ENCODE measurements around the gene GPC2.
"Not testable (repeated sequence)": the region's sequence is repeated elsewhere in the genome, so short reads cannot be mapped to it uniquely, and the experiment has no call there.

GPC2 gene

DNA sequence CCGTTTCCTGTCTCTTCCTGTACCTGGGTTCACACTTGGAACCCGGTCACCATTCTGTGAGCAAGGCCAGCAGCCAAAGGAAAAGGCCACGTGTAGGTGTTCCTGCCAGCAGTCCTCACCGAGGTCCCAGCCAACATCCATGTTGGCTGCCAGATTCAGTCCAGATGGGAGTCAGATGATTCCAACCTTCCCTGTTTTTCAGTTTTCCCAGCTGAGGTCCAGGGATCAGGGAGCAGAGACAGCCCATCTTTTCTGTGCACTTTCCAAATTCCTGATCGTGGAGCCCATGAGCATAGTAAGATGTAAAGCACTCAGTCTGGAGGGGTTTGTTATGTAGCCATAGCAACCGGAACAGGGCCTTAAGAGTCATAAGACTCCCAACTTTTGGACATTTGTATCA is 38.7 kb upstream of the GPC2 start:
- Histone ChIP-seq H3K4me3 (ENCODE audit: low read length) (no peak overlapping the region), H3K9ac (ENCODE audit: low read length) (no peak overlapping the region), H3K4me1 (ENCODE audit: control insufficient read depth, insufficient read depth, low read length) (peaks cover 6% of the 10 kb centered on the region), H3K36me3 (ENCODE audit: control insufficient read depth, insufficient read depth, low read length, severe bottlenecking) (no peaks in the 10 kb centered on the region), H3K27me3 (replicated peaks; ENCODE audit: control insufficient read depth, insufficient read depth, low read length) (no peaks in the 10 kb centered on the region), H3K9me3 (ENCODE audit: control insufficient read depth, low read length) (no peaks in the 10 kb centered on the region)
- DNase-seq (ENCODE audit: low read depth) = peak; percentile 5

DNA sequence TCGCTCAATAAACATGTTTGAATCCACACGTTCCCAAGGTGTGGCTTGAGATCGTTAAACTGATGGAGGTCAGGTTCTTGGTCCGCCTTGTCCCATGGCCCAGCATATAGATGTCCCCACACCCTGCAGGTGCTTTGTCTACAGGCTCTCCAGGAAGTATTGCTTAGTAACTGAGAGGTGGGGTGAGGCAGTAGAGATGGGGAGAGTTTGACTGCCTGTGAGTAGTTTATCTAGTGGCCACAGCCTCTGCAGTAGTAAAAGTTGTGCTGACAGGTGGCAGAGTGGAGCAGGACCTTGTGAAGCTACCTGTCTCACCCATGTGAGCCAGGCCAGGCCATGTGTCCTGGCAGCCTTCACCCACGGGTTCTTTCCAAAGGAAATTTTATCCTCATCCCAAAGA is 37.2 kb upstream of the GPC2 start:
- not testable (repeated sequence) for H3K9ac ChIP-seq (ENCODE audit: low read length); H3K27me3 ChIP-seq (replicated peaks; ENCODE audit: control insufficient read depth, insufficient read depth, low read length); H3K9me3 ChIP-seq (ENCODE audit: control insufficient read depth, low read length); DNase-seq (ENCODE audit: low read depth); H3K4me1 ChIP-seq (ENCODE audit: control insufficient read depth, insufficient read depth, low read length); H3K36me3 ChIP-seq (ENCODE audit: control insufficient read depth, insufficient read depth, low read length, severe bottlenecking); H3K4me3 ChIP-seq (ENCODE audit: low read length)

DNA sequence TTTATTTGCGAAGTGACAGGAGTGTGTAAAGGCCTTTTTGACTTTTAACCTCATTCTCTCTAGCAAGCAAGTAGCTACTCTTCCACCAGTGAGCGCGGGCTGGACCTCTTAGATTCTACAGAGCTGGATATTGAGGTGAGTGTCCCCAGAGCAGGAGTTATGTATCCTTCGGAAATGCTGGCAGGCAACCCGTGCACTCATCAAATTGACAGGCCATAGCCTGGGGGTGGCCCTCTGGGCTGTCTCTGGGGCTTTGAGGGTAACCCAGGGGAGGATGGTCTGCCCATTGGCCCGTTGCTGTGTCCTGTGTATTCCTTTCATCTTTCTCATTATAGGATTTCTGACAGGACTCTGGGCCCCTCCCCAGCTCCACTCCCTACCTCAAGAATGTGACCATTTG is 36.5 kb upstream of the GPC2 start:
- Histone ChIP-seq H3K9me3 (ENCODE audit: control insufficient read depth, low read length) (no peaks in the 10 kb centered on the region), H3K27me3 (replicated peaks; ENCODE audit: control insufficient read depth, insufficient read depth, low read length) (no peaks in the 10 kb centered on the region), H3K36me3 (ENCODE audit: control insufficient read depth, insufficient read depth, low read length, severe bottlenecking) (no peaks in the 10 kb centered on the region), H3K4me1 (ENCODE audit: control insufficient read depth, insufficient read depth, low read length) (peaks cover 6% of the 10 kb centered on the region), H3K4me3 (ENCODE audit: low read length) (no peak overlapping the region), H3K9ac (ENCODE audit: low read length) (no peak overlapping the region)
- DNase-seq (ENCODE audit: low read depth) = no peak

DNA sequence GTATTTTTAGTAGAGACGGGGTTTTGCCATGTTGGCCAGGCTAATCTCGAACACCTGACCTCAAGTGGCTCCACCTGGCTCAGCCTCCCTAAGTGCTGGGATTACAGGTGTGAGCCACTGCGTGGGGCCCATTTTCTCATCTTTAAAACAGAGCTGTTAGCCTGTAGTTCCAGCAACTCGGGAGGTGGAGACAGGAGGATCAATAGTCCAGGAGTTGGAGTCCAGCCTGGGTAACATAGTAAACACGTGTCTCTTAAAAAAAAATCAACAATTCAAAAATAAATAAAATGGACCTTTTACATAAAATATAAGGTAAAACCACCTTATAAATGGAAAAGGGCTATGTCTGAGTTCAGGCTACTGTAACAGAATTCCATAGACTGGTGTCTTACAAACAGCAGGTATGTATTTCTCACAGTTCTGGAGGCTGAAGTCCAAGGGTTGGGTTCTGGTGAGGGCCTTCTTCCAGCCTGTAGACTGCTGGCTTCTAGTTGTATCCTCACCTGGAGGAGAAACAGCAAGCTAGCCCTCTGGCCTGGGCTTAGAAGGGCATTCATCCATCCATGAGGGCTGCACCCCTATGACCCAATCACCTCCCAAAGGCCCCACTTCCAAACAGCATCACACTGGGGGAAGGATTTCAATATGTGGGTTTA is 35.6 kb upstream of the GPC2 start:
- no peak overlapping the region for H3K9ac ChIP-seq (ENCODE audit: low read length)
- H3K27me3 ChIP-seq (replicated peaks; ENCODE audit: control insufficient read depth, insufficient read depth, low read length) = no peaks in the 10 kb centered on the region
- no peak overlapping the region for H3K4me3 ChIP-seq (ENCODE audit: low read length)

DNA sequence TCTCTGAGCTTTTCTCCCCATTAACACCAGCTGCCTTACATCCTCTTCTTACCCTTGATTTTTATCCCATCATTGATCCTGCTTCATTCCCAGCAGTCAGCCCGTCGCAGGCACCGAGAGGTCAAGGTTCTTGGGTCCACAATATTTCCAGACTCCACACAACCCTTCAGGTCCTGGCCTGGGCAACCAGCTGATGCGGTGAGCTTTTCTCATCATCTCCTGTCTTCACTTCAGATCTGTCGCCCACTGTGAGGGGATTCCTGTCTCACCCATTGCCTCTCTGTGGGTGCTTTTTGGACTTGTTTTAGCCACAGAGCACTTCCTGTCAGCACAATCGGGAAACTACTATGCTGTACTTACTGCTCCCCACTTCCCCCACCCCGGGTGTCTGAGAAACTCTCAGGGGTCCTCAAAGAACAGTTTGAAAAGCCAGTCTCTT is 34.2 kb upstream of the GPC2 start:
- Histone ChIP-seq H3K4me3 (ENCODE audit: low read length) (no peak overlapping the region), H3K9me3 (ENCODE audit: control insufficient read depth, low read length) (no peaks in the 10 kb centered on the region), H3K4me1 (ENCODE audit: control insufficient read depth, insufficient read depth, low read length) (peaks cover 6% of the 10 kb centered on the region), H3K9ac (ENCODE audit: low read length) (no peak overlapping the region), H3K27me3 (replicated peaks; ENCODE audit: control insufficient read depth, insufficient read depth, low read length) (no peaks in the 10 kb centered on the region), H3K36me3 (ENCODE audit: control insufficient read depth, insufficient read depth, low read length, severe bottlenecking) (no peaks in the 10 kb centered on the region)
- DNase-seq (ENCODE audit: low read depth) = no peak

More for the DNA sequence above, 35.6 kb upstream of the GPC2 start:
- Histone ChIP-seq H3K9me3 (ENCODE audit: control insufficient read depth, low read length) (no peaks in the 10 kb centered on the region), H3K4me1 (ENCODE audit: control insufficient read depth, insufficient read depth, low read length) (peaks cover 6% of the 10 kb centered on the region), H3K36me3 (ENCODE audit: control insufficient read depth, insufficient read depth, low read length, severe bottlenecking) (no peaks in the 10 kb centered on the region)
- no peak for DNase-seq (ENCODE audit: low read depth)

DNA sequence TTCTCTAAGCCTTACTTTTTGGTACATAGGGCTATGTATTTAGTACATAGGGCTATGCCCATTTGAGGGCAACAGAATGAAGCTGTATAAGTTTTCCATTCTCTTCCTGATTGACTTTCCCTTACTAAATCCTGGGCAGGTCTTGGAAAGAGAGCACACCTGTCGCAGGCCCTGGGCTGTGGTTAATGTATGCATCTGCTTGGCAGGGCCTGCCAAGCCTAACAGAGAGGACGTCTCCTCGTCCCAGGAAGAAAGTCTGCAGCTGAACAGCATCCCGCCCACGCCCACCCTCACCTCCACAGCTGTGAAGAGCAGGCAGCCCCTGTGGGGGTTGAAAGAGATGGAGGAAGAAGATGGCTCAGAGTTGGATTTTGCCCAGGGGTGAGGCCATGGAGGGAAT is 33.6 kb upstream of the GPC2 start:
- H3K36me3 ChIP-seq (ENCODE audit: control insufficient read depth, insufficient read depth, low read length, severe bottlenecking) = no peaks in the 10 kb centered on the region
- H3K9me3 ChIP-seq (ENCODE audit: control insufficient read depth, low read length) = no peaks in the 10 kb centered on the region
- H3K9ac ChIP-seq (ENCODE audit: low read length) = no peak overlapping the region
- H3K4me3 ChIP-seq (ENCODE audit: low read length) = no peak overlapping the region
- no peaks in the 10 kb centered on the region for H3K27me3 ChIP-seq (replicated peaks; ENCODE audit: control insufficient read depth, insufficient read depth, low read length)
- DNase-seq (ENCODE audit: low read depth) = no peak
- peaks cover 6% of the 10 kb centered on the region for H3K4me1 ChIP-seq (ENCODE audit: control insufficient read depth, insufficient read depth, low read length)

DNA sequence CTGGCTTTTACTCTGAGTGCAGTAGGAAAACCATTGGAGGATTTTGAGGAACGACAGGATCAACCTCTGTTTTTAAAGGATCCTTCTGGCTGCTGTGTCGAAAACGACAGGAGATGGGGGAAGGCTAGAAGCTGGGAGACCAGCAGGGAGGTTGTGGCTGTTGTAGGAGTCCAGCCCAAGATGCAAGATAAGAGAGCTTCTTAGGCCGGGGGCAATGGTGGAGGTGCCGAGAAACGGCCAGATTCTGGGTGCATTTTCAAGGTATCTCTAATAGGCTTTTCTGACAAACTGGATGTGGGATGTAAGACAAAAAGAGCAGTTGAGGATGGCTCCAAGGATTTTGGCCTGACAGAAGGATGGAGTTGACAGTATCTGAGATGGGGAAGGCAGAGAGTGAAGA is 32.3 kb upstream of the GPC2 start:
- H3K27me3 ChIP-seq (replicated peaks; ENCODE audit: control insufficient read depth, insufficient read depth, low read length) = no peaks in the 10 kb centered on the region
- no peak overlapping the region for H3K9ac ChIP-seq (ENCODE audit: low read length)
- H3K4me3 ChIP-seq (ENCODE audit: low read length) = no peak overlapping the region
- no peak for DNase-seq (ENCODE audit: low read depth)
- peaks cover 6% of the 10 kb centered on the region for H3K4me1 ChIP-seq (ENCODE audit: control insufficient read depth, insufficient read depth, low read length)
- H3K36me3 ChIP-seq (ENCODE audit: control insufficient read depth, insufficient read depth, low read length, severe bottlenecking) = no peaks in the 10 kb centered on the region
- no peaks in the 10 kb centered on the region for H3K9me3 ChIP-seq (ENCODE audit: control insufficient read depth, low read length)

DNA sequence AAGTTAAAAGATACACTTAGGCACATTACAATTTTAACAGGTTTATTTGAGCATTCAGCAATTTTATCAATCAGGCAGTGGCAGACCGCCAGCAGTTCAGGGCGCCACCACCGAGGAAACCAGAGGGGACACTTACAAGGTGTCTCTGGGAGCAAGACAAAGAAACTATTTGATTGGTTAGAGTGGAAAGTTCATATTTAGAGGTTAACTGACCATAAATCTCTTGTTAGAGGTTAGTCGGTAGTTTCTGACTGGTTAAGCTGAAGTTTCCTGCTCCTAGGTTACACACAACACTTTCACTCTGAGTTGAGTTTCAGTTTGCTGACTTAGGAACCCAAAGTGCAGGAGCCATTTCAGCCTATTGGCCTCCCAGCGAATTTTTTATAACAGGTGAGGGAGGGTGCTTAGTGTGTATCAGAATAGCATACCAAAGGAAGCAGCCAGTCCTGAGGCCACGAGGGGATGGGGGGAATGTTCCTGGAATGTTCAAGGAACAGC is 31.8 kb upstream of the GPC2 start:
- Histone ChIP-seq H3K36me3 (ENCODE audit: control insufficient read depth, insufficient read depth, low read length, severe bottlenecking) (no peaks in the 10 kb centered on the region), H3K9me3 (ENCODE audit: control insufficient read depth, low read length) (no peaks in the 10 kb centered on the region)
- no peak for DNase-seq (ENCODE audit: low read depth)

DNA sequence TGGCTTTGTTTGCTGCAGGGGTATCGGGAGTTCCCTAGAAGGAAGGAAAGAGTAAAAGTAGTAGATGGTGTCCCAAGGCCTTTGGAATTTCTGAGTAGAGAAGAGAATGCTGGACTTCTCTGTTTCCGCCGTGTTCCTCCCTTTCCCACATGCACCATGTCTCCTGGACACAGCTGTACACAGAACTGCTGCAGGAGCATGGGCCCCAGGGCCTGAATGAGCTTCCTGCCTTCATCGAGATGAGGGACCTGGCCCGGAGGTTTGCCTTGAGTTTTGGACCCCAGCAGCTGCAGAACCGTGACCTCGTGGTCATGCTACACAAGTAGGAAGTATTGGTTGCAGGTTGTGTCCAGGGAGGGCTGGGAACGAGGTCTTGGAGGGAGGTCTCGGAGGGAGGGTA is 27.3 kb upstream of the GPC2 start:
- no peak overlapping the region for H3K4me3 ChIP-seq (ENCODE audit: low read length)
- no peaks in the 10 kb centered on the region for H3K27me3 ChIP-seq (replicated peaks; ENCODE audit: control insufficient read depth, insufficient read depth, low read length)
- H3K4me1 ChIP-seq (ENCODE audit: control insufficient read depth, insufficient read depth, low read length) = no peaks in the 10 kb centered on the region
- H3K9ac ChIP-seq (ENCODE audit: low read length) = no peak overlapping the region
- DNase-seq (ENCODE audit: low read depth) = no peak
- H3K36me3 ChIP-seq (ENCODE audit: control insufficient read depth, insufficient read depth, low read length, severe bottlenecking) = no peaks in the 10 kb centered on the region
- H3K9me3 ChIP-seq (ENCODE audit: control insufficient read depth, low read length) = no peaks in the 10 kb centered on the region

More for the DNA sequence above, 31.8 kb upstream of the GPC2 start:
- H3K27me3 ChIP-seq (replicated peaks; ENCODE audit: control insufficient read depth, insufficient read depth, low read length) = no peaks in the 10 kb centered on the region
- peaks cover 6% of the 10 kb centered on the region for H3K4me1 ChIP-seq (ENCODE audit: control insufficient read depth, insufficient read depth, low read length)
- no peak overlapping the region for H3K9ac ChIP-seq (ENCODE audit: low read length)
- H3K4me3 ChIP-seq (ENCODE audit: low read length) = no peak overlapping the region

DNA sequence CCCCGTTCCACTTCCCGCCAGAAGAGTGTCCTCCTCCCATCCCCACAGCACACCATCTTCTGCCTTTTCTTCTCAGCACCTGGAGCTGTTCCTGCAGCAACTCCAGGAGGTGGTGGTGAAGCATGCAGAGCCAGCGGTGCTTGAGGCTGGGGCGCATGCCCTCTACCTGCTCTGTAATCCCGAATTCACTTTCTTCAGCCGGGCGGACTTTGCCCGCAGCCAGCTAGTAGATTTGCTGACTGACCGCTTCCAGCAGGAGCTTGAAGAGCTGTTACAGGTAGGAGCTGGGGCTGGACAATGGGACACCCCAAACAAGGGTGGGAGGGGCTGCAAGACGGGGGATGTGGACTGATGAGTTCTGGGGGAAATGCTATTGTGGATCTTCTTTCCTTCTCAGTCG is 23.5 kb upstream of the GPC2 start:
- no peaks in the 10 kb centered on the region for H3K4me1 ChIP-seq (ENCODE audit: control insufficient read depth, insufficient read depth, low read length)
- H3K9ac ChIP-seq (ENCODE audit: low read length) = no peak overlapping the region
- H3K27me3 ChIP-seq (replicated peaks; ENCODE audit: control insufficient read depth, insufficient read depth, low read length) = no peaks in the 10 kb centered on the region
- H3K36me3 ChIP-seq (ENCODE audit: control insufficient read depth, insufficient read depth, low read length, severe bottlenecking) = no peaks in the 10 kb centered on the region
- no peak for DNase-seq (ENCODE audit: low read depth)
- H3K4me3 ChIP-seq (ENCODE audit: low read length) = no peak overlapping the region
- H3K9me3 ChIP-seq (ENCODE audit: control insufficient read depth, low read length) = no peaks in the 10 kb centered on the region

DNA sequence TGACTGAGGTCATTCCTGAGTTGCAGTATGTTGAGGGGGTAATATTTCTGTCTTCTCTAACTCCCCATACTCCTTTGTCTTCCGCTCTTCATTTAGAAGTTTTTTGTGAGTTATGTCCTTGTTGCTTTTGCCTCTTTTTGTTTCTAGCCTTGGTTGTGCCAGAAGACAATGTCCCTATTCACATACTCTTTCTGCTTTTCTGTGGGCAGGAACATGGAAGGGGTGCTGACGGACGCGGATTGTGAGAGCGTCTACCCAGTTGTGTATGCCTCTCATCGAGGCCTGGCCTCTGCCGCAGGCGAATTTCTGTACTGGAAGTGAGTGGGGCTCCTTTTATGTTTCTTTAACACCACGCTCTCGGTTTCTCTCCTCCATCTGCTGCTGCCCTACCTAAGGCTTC is 21.1 kb upstream of the GPC2 start:
- H3K9ac ChIP-seq (ENCODE audit: low read length) = no peak overlapping the region
- no peaks in the 10 kb centered on the region for H3K4me1 ChIP-seq (ENCODE audit: control insufficient read depth, insufficient read depth, low read length)
- H3K4me3 ChIP-seq (ENCODE audit: low read length) = no peak overlapping the region
- H3K36me3 ChIP-seq (ENCODE audit: control insufficient read depth, insufficient read depth, low read length, severe bottlenecking) = no peaks in the 10 kb centered on the region
- no peak for DNase-seq (ENCODE audit: low read depth)
- no peaks in the 10 kb centered on the region for H3K9me3 ChIP-seq (ENCODE audit: control insufficient read depth, low read length)
- H3K27me3 ChIP-seq (replicated peaks; ENCODE audit: control insufficient read depth, insufficient read depth, low read length) = no peaks in the 10 kb centered on the region

DNA sequence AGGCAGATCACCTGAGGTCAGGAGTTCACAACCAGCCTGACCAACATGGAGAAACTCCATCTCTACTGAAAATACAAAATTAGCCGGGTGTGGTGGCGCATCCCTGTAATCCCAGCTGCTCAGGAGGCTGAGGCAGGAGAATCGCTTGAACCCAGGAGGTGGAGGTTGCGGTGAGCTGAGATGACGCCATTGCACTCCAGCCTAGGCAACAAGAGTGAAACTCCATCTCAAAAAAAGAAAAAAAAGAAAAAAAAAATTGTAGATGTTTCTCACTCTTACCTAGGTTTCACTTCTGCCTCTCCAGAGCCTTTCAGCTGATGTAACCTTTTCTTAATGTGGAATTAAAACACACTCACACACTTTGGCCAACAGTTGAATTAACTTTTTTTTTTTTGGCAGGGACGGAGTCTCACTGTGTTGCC is 18.7 kb upstream of the GPC2 start:
- H3K36me3 ChIP-seq (ENCODE audit: control insufficient read depth, insufficient read depth, low read length, severe bottlenecking); H3K9me3 ChIP-seq (ENCODE audit: control insufficient read depth, low read length); H3K4me3 ChIP-seq (ENCODE audit: low read length); H3K9ac ChIP-seq (ENCODE audit: low read length); DNase-seq (ENCODE audit: low read depth); H3K27me3 ChIP-seq (replicated peaks; ENCODE audit: control insufficient read depth, insufficient read depth, low read length): not testable (repeated sequence)
- H3K4me1 ChIP-seq (ENCODE audit: control insufficient read depth, insufficient read depth, low read length) = peaks cover 17% of the 10 kb centered on the region

Data from adipocyte (in vitro differentiated cells).